DOHH2 (cell line): ENCODE results near the gene GTPBP4.

Source experiments
- H3F3A ChIP-seq: fragments of 200-600 bp; sonication (generic), shearing (Covaris generic); 2 replicates; pipeline ENCODE4 v1.6.0; 2016; ENCODE audit warnings: antibody characterized with exemption, mild to moderate bottlenecking; ENCODE audit not compliant: control insufficient read depth, insufficient read depth
- H3K27ac ChIP-seq: fragments of 200-600 bp; sonication (generic); 2 replicates; pipeline ENCODE4 v1.5.1; 2014; ENCODE audit warnings: low read depth, mild to moderate bottlenecking, low read length, moderate library complexity
- H3K27me3 ChIP-seq: fragments of 200-600 bp; sonication (generic); 2 replicates; pipeline ENCODE4 v1.6.1; 2014; ENCODE audit warnings: mild to moderate bottlenecking, low read length, mixed read lengths; ENCODE audit not compliant: control insufficient read depth
- H3K36me3 ChIP-seq: fragments of 200-600 bp; sonication (generic); 2 replicates; pipeline ENCODE4 v1.6.1; 2014; ENCODE audit warnings: mild to moderate bottlenecking, low read length, moderate library complexity, mixed read lengths; ENCODE audit not compliant: control insufficient read depth
- H3K4me1 ChIP-seq: fragments of 200-600 bp; sonication (generic); 2 replicates; pipeline ENCODE4 v1.6.1; 2014; ENCODE audit warnings: mild to moderate bottlenecking, low read length, mixed read lengths; ENCODE audit not compliant: control insufficient read depth
- H3K4me2 ChIP-seq: fragments of 200-600 bp; sonication (generic); 2 replicates; pipeline ENCODE4 v1.6.0; 2014; ENCODE audit warnings: mild to moderate bottlenecking, low read length, moderate library complexity
- H3K4me3 ChIP-seq: fragments of 200-600 bp; sonication (generic); 2 replicates; pipeline ENCODE4 v1.5.1; 2014; ENCODE audit warnings: mild to moderate bottlenecking, low read length, mixed read lengths
- H3K79me2 ChIP-seq: fragments of 200-600 bp; sonication (generic); 2 replicates; pipeline ENCODE4 v1.6.1; 2014; ENCODE audit warnings: mild to moderate bottlenecking, low read length, mixed read lengths; ENCODE audit not compliant: control insufficient read depth
- H3K9me2 ChIP-seq: fragments of 200-600 bp; sonication (generic); replicated peaks from 2 replicates; pipeline ENCODE4 v1.6.1; 2014; ENCODE audit warnings: mild to moderate bottlenecking, low read length, mixed read lengths; ENCODE audit not compliant: control insufficient read depth
- H3K9me3 ChIP-seq: fragments of 200-600 bp; sonication (generic); 2 replicates; pipeline ENCODE4 v1.6.1; 2014; ENCODE audit warnings: antibody characterized with exemption, low read length, mixed read lengths; ENCODE audit not compliant: control insufficient read depth, insufficient read depth
- H4K20me1 ChIP-seq: fragments of 200-600 bp; sonication (generic); 2 replicates; pipeline ENCODE4 v1.6.0; 2014; ENCODE audit warnings: low read depth, mild to moderate bottlenecking, antibody characterized with exemption, low read length, moderate library complexity; ENCODE audit not compliant: control insufficient read depth, insufficient read depth
- EZH2phosphoT487 ChIP-seq: fragments of 200-600 bp; sonication (generic); IDR thresholded peaks from 2 replicates; pipeline ENCODE4 v1.6.1; 2017; ENCODE audit warnings: borderline replicate concordance, mild to moderate bottlenecking, antibody characterized with exemption, low read length, moderate library complexity, mixed read lengths
- TF ChIP-seq, protein P1 (sequence below): fragments of 200-600 bp; sonication (generic); IDR thresholded peaks from one replicate; pipeline ENCODE4 v1.5.1; 2014; ENCODE audit warnings: antibody characterized with exemption, mild to moderate bottlenecking, low read depth, low read length; ENCODE audit not compliant: poor library complexity, severe bottlenecking

The GTPBP4 gene

GRCh38 chr10:1015688-1016087, 27.5 kb downstream of the GTPBP4 start:
- Histone ChIP-seq H3K4me3 (no peak overlapping the region), H3K4me2 (no peak overlapping the region), H4K20me1 (no peaks in the 10 kb centered on the region), H3F3A (peaks cover 8% of the 10 kb centered on the region), H3K79me2 (no peaks in the 10 kb centered on the region), H3K27ac (no peak overlapping the region), H3K9me3 (no peaks in the 10 kb centered on the region), H3K4me1 (no peaks in the 10 kb centered on the region), H3K9me2 (no peaks in the 10 kb centered on the region), H3K36me3 (peaks cover 84% of the 10 kb centered on the region), H3K27me3 (no peaks in the 10 kb centered on the region)
- TF ChIP-seq EZH2phosphoT487: no peak
- TF ChIP-seq, protein P1, sequence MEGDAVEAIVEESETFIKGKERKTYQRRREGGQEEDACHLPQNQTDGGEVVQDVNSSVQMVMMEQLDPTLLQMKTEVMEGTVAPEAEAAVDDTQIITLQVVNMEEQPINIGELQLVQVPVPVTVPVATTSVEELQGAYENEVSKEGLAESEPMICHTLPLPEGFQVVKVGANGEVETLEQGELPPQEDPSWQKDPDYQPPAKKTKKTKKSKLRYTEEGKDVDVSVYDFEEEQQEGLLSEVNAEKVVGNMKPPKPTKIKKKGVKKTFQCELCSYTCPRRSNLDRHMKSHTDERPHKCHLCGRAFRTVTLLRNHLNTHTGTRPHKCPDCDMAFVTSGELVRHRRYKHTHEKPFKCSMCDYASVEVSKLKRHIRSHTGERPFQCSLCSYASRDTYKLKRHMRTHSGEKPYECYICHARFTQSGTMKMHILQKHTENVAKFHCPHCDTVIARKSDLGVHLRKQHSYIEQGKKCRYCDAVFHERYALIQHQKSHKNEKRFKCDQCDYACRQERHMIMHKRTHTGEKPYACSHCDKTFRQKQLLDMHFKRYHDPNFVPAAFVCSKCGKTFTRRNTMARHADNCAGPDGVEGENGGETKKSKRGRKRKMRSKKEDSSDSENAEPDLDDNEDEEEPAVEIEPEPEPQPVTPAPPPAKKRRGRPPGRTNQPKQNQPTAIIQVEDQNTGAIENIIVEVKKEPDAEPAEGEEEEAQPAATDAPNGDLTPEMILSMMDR: no peak

- H3K36me3 ChIP-seq: peaks cover 56% of the 10 kb centered on the region
- H3K79me2 ChIP-seq: no peaks in the 10 kb centered on the region
- no peak overlapping the region for H3K27ac ChIP-seq
- H3K9me2 ChIP-seq: no peaks in the 10 kb centered on the region
- no peaks in the 10 kb centered on the region for H3K27me3 ChIP-seq
- no peaks in the 10 kb centered on the region for H3K9me3 ChIP-seq
- H3K4me3 ChIP-seq: no peak overlapping the region
- peaks cover 11% of the 10 kb centered on the region for H3F3A ChIP-seq
- no peak for TF ChIP-seq EZH2phosphoT487
- TF ChIP-seq, protein P1: no peak
- H4K20me1 ChIP-seq: no peaks in the 10 kb centered on the region
- H3K4me1 ChIP-seq: no peaks in the 10 kb centered on the region
- H3K4me2 ChIP-seq: no peak overlapping the region
Measured at GRCh38 chr10:1019362-1019761, 31.1 kb downstream of the GTPBP4 start.

DNA sequence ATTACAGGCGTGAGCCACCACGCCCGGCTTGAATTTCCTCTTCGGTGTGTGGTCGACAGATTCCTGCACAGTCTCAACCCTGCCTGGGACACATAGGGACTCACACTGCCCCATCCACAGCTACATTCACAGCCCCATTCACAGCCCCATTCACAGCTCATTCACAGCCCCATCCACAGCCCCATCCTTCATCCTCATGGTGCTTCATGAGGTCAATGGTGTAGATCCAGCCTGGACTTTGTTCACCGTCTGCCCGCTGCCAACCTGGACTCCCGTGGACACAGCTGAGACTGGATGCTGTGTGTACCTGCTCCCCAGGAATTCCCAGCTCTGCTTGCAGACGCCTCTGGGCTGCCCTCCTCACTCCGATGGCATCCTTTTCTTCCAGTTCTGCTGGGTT, 32.2 kb downstream of the GTPBP4 start:
- no peaks in the 10 kb centered on the region for H3K4me1 ChIP-seq
- TF ChIP-seq EZH2phosphoT487: no peak
- TF ChIP-seq, protein P1: no peak
- no peak overlapping the region for H3K27ac ChIP-seq
- H3K79me2 ChIP-seq: no peaks in the 10 kb centered on the region
- H3F3A ChIP-seq: peaks cover 11% of the 10 kb centered on the region
- no peak overlapping the region for H3K4me2 ChIP-seq
- H3K4me3 ChIP-seq: no peak overlapping the region
- H3K9me3 ChIP-seq: no peaks in the 10 kb centered on the region
- H3K9me2 ChIP-seq: no peaks in the 10 kb centered on the region
- H3K36me3 ChIP-seq: peaks cover 46% of the 10 kb centered on the region
- no peaks in the 10 kb centered on the region for H4K20me1 ChIP-seq
- H3K27me3 ChIP-seq: no peaks in the 10 kb centered on the region

DNA sequence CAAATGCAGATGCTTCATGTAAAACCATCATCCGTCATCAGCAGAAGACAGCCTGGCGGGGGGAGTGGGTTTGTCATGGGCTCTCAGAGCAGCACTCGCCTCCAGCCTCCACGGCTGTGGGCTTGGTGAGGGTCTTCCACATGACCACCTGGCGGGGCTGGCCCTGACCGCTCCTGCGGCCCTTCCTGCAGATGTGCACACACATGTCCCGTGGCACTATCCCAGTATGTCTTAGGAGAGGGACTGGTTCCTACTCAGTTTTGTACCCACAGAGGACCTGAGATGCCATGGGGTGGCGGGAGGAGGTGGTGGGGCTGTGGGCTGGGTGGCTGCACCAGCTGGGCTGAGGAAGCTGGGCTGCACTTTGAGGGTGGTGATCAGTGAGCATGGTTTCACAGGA, 32.7 kb downstream of the GTPBP4 start:
- no peak for TF ChIP-seq EZH2phosphoT487
- TF ChIP-seq, protein P1: no peak
- H3K9me3 ChIP-seq: no peaks in the 10 kb centered on the region
- no peaks in the 10 kb centered on the region for H3K9me2 ChIP-seq

More for the DNA sequence above, 32.7 kb downstream of the GTPBP4 start:
- Histone ChIP-seq H3K36me3 (peaks cover 42% of the 10 kb centered on the region), H3K27me3 (no peaks in the 10 kb centered on the region), H3K27ac (no peak overlapping the region), H3F3A (peaks cover 11% of the 10 kb centered on the region), H3K4me2 (no peak overlapping the region), H3K4me3 (no peak overlapping the region), H4K20me1 (no peaks in the 10 kb centered on the region), H3K79me2 (no peaks in the 10 kb centered on the region), H3K4me1 (no peaks in the 10 kb centered on the region)
